WTC11 (cell line): ENCODE results near the gene KCNK16. TPM values are rescaled to one million over a fixed set of nuclear protein-coding genes. Genes with fewer than 3 reads are reported as not detected.

Experiments
- ATAC-seq: fragments of 200-7000 bp; cut with Tn5 transposase; 2 replicates; pipeline ENCODE4 v1.10.0; 2021; ENCODE audit warnings: mild to moderate bottlenecking, moderate library complexity
- CTCF ChIA-PET: fragments of 300-600 bp; sonication (Branson Sonifier 250); formaldehyde crosslinking; loops from one replicate; lab custom pipeline; 2021; ENCODE audit warnings: antibody characterized with exemption; lab: Charles Lee
- POLR2A ChIA-PET: fragments of 350-600 bp; sonication (Branson Sonifier 250); formaldehyde crosslinking; loops from one replicate; lab custom pipeline; 2021; ENCODE audit warnings: antibody characterized with exemption; lab: Charles Lee
- DNase-seq: peaks from one replicate; pipeline ENCODE4 v3.0.0; 2021; ENCODE audit warnings: low spot score
- H3K27ac Mint-ChIP-seq: 2 replicates; pipeline ENCODE4 v1.8.0; 2021; ENCODE audit warnings: mixed read lengths
- H3K27me3 Mint-ChIP-seq: 2 replicates; pipeline ENCODE4 v1.8.0; 2021; ENCODE audit warnings: low read depth, mild to moderate bottlenecking, moderate library complexity, mixed read lengths
- H3K36me3 Mint-ChIP-seq: 2 replicates; pipeline ENCODE4 v1.8.0; 2021; ENCODE audit warnings: mixed read lengths
- H3K4me1 Mint-ChIP-seq: 2 replicates; pipeline ENCODE4 v1.8.0; 2022; ENCODE audit warnings: mixed read lengths
- H3K4me3 Mint-ChIP-seq: 2 replicates; pipeline ENCODE4 v1.8.0; 2021; ENCODE audit warnings: mild to moderate bottlenecking, moderate library complexity, mixed read lengths
- H3K9me3 Mint-ChIP-seq: 2 replicates; pipeline ENCODE4 v1.8.0; 2021; ENCODE audit warnings: mixed read lengths
- AR ChIP-seq: fragments of 250-450 bp; sonication (Bioruptor Pico); IDR thresholded peaks from 2 replicates; pipeline ENCODE4 v1.9.0; 2021; ENCODE audit warnings: mild to moderate bottlenecking
- CBFB ChIP-seq: sonication (generic); formaldehyde crosslinking; IDR thresholded peaks from 2 replicates; pipeline ENCODE4 v1.8.1; 2022; ENCODE audit warnings: mild to moderate bottlenecking, low read depth, missing genetic modification reagents
- ETV6 ChIP-seq: sonication (generic); formaldehyde crosslinking; IDR thresholded peaks from 2 replicates; pipeline ENCODE4 v1.8.1; 2022; ENCODE audit warnings: mild to moderate bottlenecking, missing genetic modification reagents
- FOXK1 ChIP-seq: sonication (generic); formaldehyde crosslinking; IDR thresholded peaks from 2 replicates; pipeline ENCODE4 v1.8.0; 2022; ENCODE audit warnings: mild to moderate bottlenecking, moderate library complexity, missing genetic modification reagents
- FOXP1 ChIP-seq: sonication (generic); formaldehyde crosslinking; IDR thresholded peaks from 2 replicates; pipeline ENCODE4 v1.8.0; 2022; ENCODE audit warnings: missing genetic modification reagents, mild to moderate bottlenecking, moderate library complexity, borderline replicate concordance
- GTF2I ChIP-seq: fragments of 250-450 bp; sonication (Bioruptor Pico); conservative IDR thresholded peaks from 2 replicates; pipeline ENCODE4 v1.4.0; 2021; ENCODE audit warnings: mild to moderate bottlenecking
- SMAD3 ChIP-seq: sonication (generic); formaldehyde crosslinking; IDR thresholded peaks from 2 replicates; pipeline ENCODE4 v1.8.0; 2022; ENCODE audit warnings: missing genetic modification reagents, mild to moderate bottlenecking, borderline replicate concordance
- SP1 ChIP-seq: sonication (generic); formaldehyde crosslinking; conservative IDR thresholded peaks from 2 replicates; pipeline ENCODE4 v1.8.1; 2022; ENCODE audit warnings: missing genetic modification reagents
- TEAD1 ChIP-seq: sonication (generic); formaldehyde crosslinking; IDR thresholded peaks from 2 replicates; pipeline ENCODE4 v1.8.0; 2022; ENCODE audit warnings: mild to moderate bottlenecking, missing genetic modification reagents
- ZBTB21 ChIP-seq: sonication (generic); formaldehyde crosslinking; IDR thresholded peaks from 2 replicates; pipeline ENCODE4 v1.8.1; 2023; ENCODE audit warnings: mild to moderate bottlenecking, missing genetic modification reagents, borderline replicate concordance
- ZNF219 ChIP-seq: sonication (generic); formaldehyde crosslinking; IDR thresholded peaks from 2 replicates; pipeline ENCODE4 v1.8.0; 2023; ENCODE audit warnings: missing genetic modification reagents, mild to moderate bottlenecking, borderline replicate concordance
- ZNF671 ChIP-seq: fragments of 250-450 bp; sonication (Bioruptor Pico); IDR thresholded peaks from 2 replicates; pipeline ENCODE4 v1.8.0; 2021; ENCODE audit warnings: mild to moderate bottlenecking
- total RNA-seq: library from RNA; stranded (reverse); gene quantifications from 3 replicates; pipeline ENCODE4 v1.2.3, GENCODE V29; 2021
- TF ChIP-seq, protein P1 (sequence below): sonication (generic); formaldehyde crosslinking; IDR thresholded peaks from 2 replicates; pipeline ENCODE4 v1.8.0; 2022; ENCODE audit warnings: mild to moderate bottlenecking, missing genetic modification reagents
- TF ChIP-seq, protein P2 (sequence below): sonication (generic); formaldehyde crosslinking; IDR thresholded peaks from 2 replicates; pipeline ENCODE4 v1.8.0; 2022; ENCODE audit warnings: mild to moderate bottlenecking, missing genetic modification reagents
- TF ChIP-seq, protein P3 (sequence below): fragments of 200-600 bp; IDR thresholded peaks from 2 replicates; pipeline ENCODE4 v1.8.0; 2022; ENCODE audit warnings: antibody characterized with exemption
- TF ChIP-seq, protein P4 (sequence below): fragments of 250-450 bp; sonication (Bioruptor Pico); IDR thresholded peaks from 2 replicates; pipeline ENCODE4 v1.9.0; 2021; ENCODE audit warnings: mild to moderate bottlenecking, borderline replicate concordance

KCNK16 gene
- total RNA-seq, 1 experiment from 2014 or later: not detected

GRCh38 chr6:39302669-39303424 lies 19.7 kb downstream of the KCNK16 start:
- DNase-seq (peak; percentile 95), ATAC-seq (peak; percentile 86)
- Mint-ChIP-seq H3K36me3 (no peaks in the 10 kb centered on the region), H3K27me3 (no peaks in the 10 kb centered on the region; the same call in 1 of the 2 replicates), H3K4me3 (peak overlapping the region; percentile 21), H3K4me1 (peaks cover 17% of the 10 kb centered on the region), H3K9me3 (no peaks in the 10 kb centered on the region), H3K27ac (no peak overlapping the region)
- CTCF ChIA-PET: interaction anchor here (0.6 to 8.4 kb wide), 54 partner anchors 8 to 1695 kb away, joined by 3 to 214 read pairs (median 8); partner anchors contain the start of genes KCNK17 and KCNK5
- POLR2A ChIA-PET: interaction anchor here (1.7 kb wide), 1 partner anchor 113 kb away, joined by 4 read pairs; no protein-coding TSS in a partner anchor
- TF ChIP-seq FOXP1 (0 out of 2 replicates have a peak, but pooled peaks have one; percentile 24), SMAD3 (CRISPR knock-in tag) (peak; percentile 70; the same call in 1 of the 2 replicates), AR (CRISPR knock-in tag) (no peak), SP1 (CRISPR knock-in tag) (0 out of 2 replicates have a peak, but pooled peaks have one; percentile 33), ZNF219 (CRISPR knock-in tag) (no peak), ZBTB21 (CRISPR knock-in tag) (no peak), GTF2I (CRISPR knock-in tag) (peak; percentile 77; the same call in 1 of the 2 replicates), ETV6 (CRISPR knock-in tag) (peak; percentile 52; the same call in 1 of the 2 replicates), CBFB (no peak), TEAD1 (CRISPR knock-in tag) (peak; percentile 63; the same call in 1 of the 2 replicates)
- TF ChIP-seq, protein P1, sequence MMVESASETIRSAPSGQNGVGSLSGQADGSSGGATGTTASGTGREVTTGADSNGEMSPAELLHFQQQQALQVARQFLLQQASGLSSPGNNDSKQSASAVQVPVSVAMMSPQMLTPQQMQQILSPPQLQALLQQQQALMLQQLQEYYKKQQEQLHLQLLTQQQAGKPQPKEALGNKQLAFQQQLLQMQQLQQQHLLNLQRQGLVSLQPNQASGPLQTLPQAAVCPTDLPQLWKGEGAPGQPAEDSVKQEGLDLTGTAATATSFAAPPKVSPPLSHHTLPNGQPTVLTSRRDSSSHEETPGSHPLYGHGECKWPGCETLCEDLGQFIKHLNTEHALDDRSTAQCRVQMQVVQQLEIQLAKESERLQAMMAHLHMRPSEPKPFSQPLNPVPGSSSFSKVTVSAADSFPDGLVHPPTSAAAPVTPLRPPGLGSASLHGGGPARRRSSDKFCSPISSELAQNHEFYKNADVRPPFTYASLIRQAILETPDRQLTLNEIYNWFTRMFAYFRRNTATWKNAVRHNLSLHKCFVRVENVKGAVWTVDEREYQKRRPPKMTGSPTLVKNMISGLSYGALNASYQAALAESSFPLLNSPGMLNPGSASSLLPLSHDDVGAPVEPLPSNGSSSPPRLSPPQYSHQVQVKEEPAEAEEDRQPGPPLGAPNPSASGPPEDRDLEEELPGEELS (CRISPR knock-in tag): 0 out of 2 replicates have a peak, but pooled peaks have one; percentile 35
- TF ChIP-seq, protein P2, sequence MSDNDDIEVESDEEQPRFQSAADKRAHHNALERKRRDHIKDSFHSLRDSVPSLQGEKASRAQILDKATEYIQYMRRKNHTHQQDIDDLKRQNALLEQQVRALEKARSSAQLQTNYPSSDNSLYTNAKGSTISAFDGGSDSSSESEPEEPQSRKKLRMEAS: peak; percentile 44; the same call in 1 of the 2 replicates
- TF ChIP-seq, protein P3, sequence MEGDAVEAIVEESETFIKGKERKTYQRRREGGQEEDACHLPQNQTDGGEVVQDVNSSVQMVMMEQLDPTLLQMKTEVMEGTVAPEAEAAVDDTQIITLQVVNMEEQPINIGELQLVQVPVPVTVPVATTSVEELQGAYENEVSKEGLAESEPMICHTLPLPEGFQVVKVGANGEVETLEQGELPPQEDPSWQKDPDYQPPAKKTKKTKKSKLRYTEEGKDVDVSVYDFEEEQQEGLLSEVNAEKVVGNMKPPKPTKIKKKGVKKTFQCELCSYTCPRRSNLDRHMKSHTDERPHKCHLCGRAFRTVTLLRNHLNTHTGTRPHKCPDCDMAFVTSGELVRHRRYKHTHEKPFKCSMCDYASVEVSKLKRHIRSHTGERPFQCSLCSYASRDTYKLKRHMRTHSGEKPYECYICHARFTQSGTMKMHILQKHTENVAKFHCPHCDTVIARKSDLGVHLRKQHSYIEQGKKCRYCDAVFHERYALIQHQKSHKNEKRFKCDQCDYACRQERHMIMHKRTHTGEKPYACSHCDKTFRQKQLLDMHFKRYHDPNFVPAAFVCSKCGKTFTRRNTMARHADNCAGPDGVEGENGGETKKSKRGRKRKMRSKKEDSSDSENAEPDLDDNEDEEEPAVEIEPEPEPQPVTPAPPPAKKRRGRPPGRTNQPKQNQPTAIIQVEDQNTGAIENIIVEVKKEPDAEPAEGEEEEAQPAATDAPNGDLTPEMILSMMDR: peak; percentile 59
- TF ChIP-seq, all 79 proteins: peak for 9

DNA sequence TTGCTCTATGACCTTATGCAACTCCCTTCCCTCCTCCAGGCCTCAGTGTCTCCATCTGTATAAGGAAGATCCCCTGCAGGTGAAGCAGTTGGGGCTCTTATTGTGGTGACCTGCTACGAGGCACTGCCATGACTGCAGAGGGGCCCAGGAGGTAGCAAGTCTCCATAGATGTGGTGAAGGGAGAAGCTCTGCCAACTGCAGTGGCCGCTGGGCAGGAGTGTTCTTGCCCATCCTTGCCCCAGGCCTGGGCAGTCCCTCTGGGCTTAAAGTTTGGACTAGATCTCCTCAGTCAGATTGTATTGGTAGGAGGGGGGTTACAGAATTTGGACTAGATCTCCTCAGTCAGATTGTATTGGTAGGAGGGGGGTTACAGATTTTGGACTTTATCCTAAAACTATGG lies 20.5 kb downstream of the KCNK16 start:
- no peaks in the 10 kb centered on the region; the same call in 1 of the 2 replicates for H3K27me3 Mint-ChIP-seq
- no peak overlapping the region for H3K4me3 Mint-ChIP-seq
- no peak for DNase-seq
- ChIA-PET CTCF (interaction anchor here (0.7 to 8.4 kb wide), 44 partner anchors 8 to 429 kb away, joined by 3 to 214 read pairs (median 11); partner anchors contain the start of genes KCNK17 and KCNK5), POLR2A (no interaction called here)
- no peak for ATAC-seq
- no peak overlapping the region for H3K27ac Mint-ChIP-seq
- H3K4me1 Mint-ChIP-seq: peaks cover 20% of the 10 kb centered on the region
- TF ChIP-seq, protein P4, sequence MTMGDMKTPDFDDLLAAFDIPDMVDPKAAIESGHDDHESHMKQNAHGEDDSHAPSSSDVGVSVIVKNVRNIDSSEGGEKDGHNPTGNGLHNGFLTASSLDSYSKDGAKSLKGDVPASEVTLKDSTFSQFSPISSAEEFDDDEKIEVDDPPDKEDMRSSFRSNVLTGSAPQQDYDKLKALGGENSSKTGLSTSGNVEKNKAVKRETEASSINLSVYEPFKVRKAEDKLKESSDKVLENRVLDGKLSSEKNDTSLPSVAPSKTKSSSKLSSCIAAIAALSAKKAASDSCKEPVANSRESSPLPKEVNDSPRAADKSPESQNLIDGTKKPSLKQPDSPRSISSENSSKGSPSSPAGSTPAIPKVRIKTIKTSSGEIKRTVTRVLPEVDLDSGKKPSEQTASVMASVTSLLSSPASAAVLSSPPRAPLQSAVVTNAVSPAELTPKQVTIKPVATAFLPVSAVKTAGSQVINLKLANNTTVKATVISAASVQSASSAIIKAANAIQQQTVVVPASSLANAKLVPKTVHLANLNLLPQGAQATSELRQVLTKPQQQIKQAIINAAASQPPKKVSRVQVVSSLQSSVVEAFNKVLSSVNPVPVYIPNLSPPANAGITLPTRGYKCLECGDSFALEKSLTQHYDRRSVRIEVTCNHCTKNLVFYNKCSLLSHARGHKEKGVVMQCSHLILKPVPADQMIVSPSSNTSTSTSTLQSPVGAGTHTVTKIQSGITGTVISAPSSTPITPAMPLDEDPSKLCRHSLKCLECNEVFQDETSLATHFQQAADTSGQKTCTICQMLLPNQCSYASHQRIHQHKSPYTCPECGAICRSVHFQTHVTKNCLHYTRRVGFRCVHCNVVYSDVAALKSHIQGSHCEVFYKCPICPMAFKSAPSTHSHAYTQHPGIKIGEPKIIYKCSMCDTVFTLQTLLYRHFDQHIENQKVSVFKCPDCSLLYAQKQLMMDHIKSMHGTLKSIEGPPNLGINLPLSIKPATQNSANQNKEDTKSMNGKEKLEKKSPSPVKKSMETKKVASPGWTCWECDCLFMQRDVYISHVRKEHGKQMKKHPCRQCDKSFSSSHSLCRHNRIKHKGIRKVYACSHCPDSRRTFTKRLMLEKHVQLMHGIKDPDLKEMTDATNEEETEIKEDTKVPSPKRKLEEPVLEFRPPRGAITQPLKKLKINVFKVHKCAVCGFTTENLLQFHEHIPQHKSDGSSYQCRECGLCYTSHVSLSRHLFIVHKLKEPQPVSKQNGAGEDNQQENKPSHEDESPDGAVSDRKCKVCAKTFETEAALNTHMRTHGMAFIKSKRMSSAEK (CRISPR knock-in tag): no peak
- no peak for TF ChIP-seq FOXK1 (CRISPR knock-in tag)
- no peak for TF ChIP-seq ZNF671 (CRISPR knock-in tag)
- no peaks in the 10 kb centered on the region for H3K9me3 Mint-ChIP-seq
- H3K36me3 Mint-ChIP-seq: no peaks in the 10 kb centered on the region
